Sigmoid colon (tissue), 7 donors: ENCODE measurements around the gene COL8A1. TPM values are rescaled to one million over a fixed set of nuclear protein-coding genes. Genes with fewer than 3 reads are reported as not detected.

ENCODE experiments used
- DNase-seq: peaks from one replicate; pipeline ENCODE4 v3.0.0-alpha.2; 2019
- H3K27ac ChIP-seq, 4 donors: fragments of 200-600 bp; sonication (generic); one replicate each; pipeline ENCODE4 v1.5.1; 2016 to 2019; ENCODE audit warnings: mild to moderate bottlenecking in 1 of 4
- H3K27me3 ChIP-seq, 3 donors: fragments of 200-600 bp; sonication (generic); one replicate each; pipeline ENCODE4 v1.5.1; 2019; ENCODE audit warnings: mild to moderate bottlenecking in 1 of 3
- H3K36me3 ChIP-seq, 4 donors: fragments of 200-600 bp; sonication (generic); one replicate each; pipeline ENCODE4 v1.5.1; 2016 to 2019
- H3K4me1 ChIP-seq, 4 donors: fragments of 200-600 bp; sonication (generic); one replicate each; pipeline ENCODE4 v1.5.1; 2017 to 2019
- H3K4me3 ChIP-seq, 4 donors: fragments of 200-600 bp; sonication (generic); one replicate each; pipeline ENCODE4 v1.5.1; 2017 to 2019; ENCODE audit warnings: mild to moderate bottlenecking in 2 of 4, moderate library complexity in 1 of 4
- H3K9me3 ChIP-seq, 4 donors: fragments of 200-600 bp in 3 of 4; sonication (generic) in 3 of 4; one replicate each; pipeline versions ENCODE4 v1.5.1 to v1.6.1; 2013 to 2019
- CTCF ChIP-seq, 4 experiments: fragments of 450-650 bp in 3 of 4; fragments of 200-600 bp in 1 of 4; IDR thresholded peaks; one replicate each; pipeline ENCODE4 v1.5.1; 2016 to 2019; ENCODE audit warnings: antibody characterized with exemption in 4 of 4, mild to moderate bottlenecking in 3 of 4, moderate library complexity in 2 of 4
- EP300 ChIP-seq, 4 donors: sonication (generic); formaldehyde crosslinking; IDR thresholded peaks; one replicate each; pipeline ENCODE4 v1.6.1; 2017; ENCODE audit warnings: antibody characterized with exemption in 4 of 4
- POLR2A ChIP-seq, 2 donors: fragments of 450-650 bp; IDR thresholded peaks; one replicate each; pipeline ENCODE4 v1.6.1; 2016; ENCODE audit warnings: antibody characterized with exemption in 2 of 2, mild to moderate bottlenecking in 2 of 2, moderate library complexity in 2 of 2
- POLR2AphosphoS5 ChIP-seq, 4 donors: sonication (generic); formaldehyde crosslinking; IDR thresholded peaks; one replicate each; pipeline ENCODE4 v1.6.1; 2017; ENCODE audit warnings: antibody characterized with exemption in 4 of 4
- WGBS, 2 donors: extraction: QIAGEN DNeasy Blood & Tissue Kit; methylation state at CpG; one replicate each; pipeline ENCODE4 v1.1.7; 2013; 5-methylcytosine and 5-hydroxymethylcytosine counted together
- intact Hi-C: fragments of 100-400 bp; cut with DNase I; formaldehyde crosslinking; loops from one replicate; pipeline ENCODE4 v1.15.1; 2023
- polyA plus RNA-seq, 3 donors: library from polyadenylated mRNA; stranded (reverse); fragments of 200-250 nt; gene quantifications; one replicate each; pipeline ENCODE4 v1.2.3, GENCODE V29; 2013
- total RNA-seq, 4 donors: library from RNA; depleted of rRNA; stranded (reverse); fragments of >200 nt; gene quantifications; one replicate each; pipeline ENCODE4 v1.1.0, GENCODE V29; 2016
- donor health status: healthy with polysubstance abuse.
- donor health status: Bipolar disorder and iron deficiency.
- donor health status: healthy.

COL8A1 gene
- total and polyA plus RNA-seq, 7 donors, result 0.23 to 39.6 (median 15.3) TPM

GRCh38 chr3:99690761-99691369, 52.5 kb downstream of the COL8A1 start:
- Histone ChIP-seq H3K36me3 (no peaks in the 10 kb centered on the region), H3K27ac (no peak overlapping the region), H3K4me3 (no peak overlapping the region), H3K27me3 (no peaks in the 10 kb centered on the region), H3K4me1 (peaks cover 0 to 7% (median 0%) of the 10 kb centered on the region in 4 donors), H3K9me3 (no peaks in the 10 kb centered on the region)
- TF ChIP-seq POLR2A (IDR thresholded peaks at IDR 0.05), result no peak
- no peak for TF ChIP-seq EP300 (IDR thresholded peaks at IDR 0.05)
- no peak for TF ChIP-seq POLR2AphosphoS5 (IDR thresholded peaks at IDR 0.05)
- TF ChIP-seq CTCF (IDR thresholded peaks at IDR 0.05), result no peak
- 65 to 72% methylated on average over 4 of the region's 4 CpGs for WGBS, 2 donors
- DNase-seq, result no peak
- intact Hi-C loops, result no loop called here

GRCh38 chr3:99693636-99694035, 55.2 kb downstream of the COL8A1 start:
- TF ChIP-seq CTCF (IDR thresholded peaks at IDR 0.05) (no peak), POLR2A (IDR thresholded peaks at IDR 0.05) (no peak), POLR2AphosphoS5 (IDR thresholded peaks at IDR 0.05) (no peak), EP300 (IDR thresholded peaks at IDR 0.05) (no peak)
- DNase-seq, result no peak
- Histone ChIP-seq H3K27ac (no peak overlapping the region), H3K9me3 (no peaks in the 10 kb centered on the region), H3K4me3 (no peak overlapping the region), H3K27me3 (no peaks in the 10 kb centered on the region), H3K4me1 (no peaks in the 10 kb centered on the region), H3K36me3 (no peaks in the 10 kb centered on the region)
- intact Hi-C loops, result no loop called here
- 48 to 71% methylated on average over 2 of the region's 2 CpGs for WGBS, 2 donors

- TF ChIP-seq CTCF (IDR thresholded peaks at IDR 0.05) (no peak), POLR2AphosphoS5 (IDR thresholded peaks at IDR 0.05) (no peak), EP300 (IDR thresholded peaks at IDR 0.05) (no peak), POLR2A (IDR thresholded peaks at IDR 0.05) (no peak)
- DNase-seq, result no peak
- H3K9me3 ChIP-seq, result no peaks in the 10 kb centered on the region
Observed at GRCh38 chr3:99696497-99696896, 58.1 kb downstream of the COL8A1 start.

GRCh38 chr3:99697250-99697649, 58.9 kb downstream of the COL8A1 start:
- 93 to 95% methylated on average over 5 of the region's 5 CpGs for WGBS, 2 donors
- H3K27me3 ChIP-seq, result no peaks in the 10 kb centered on the region
- no peak overlapping the region for H3K27ac ChIP-seq
- TF ChIP-seq EP300 (IDR thresholded peaks at IDR 0.05), result no peak
- TF ChIP-seq POLR2AphosphoS5 (IDR thresholded peaks at IDR 0.05), result no peak
- no peak for TF ChIP-seq POLR2A (IDR thresholded peaks at IDR 0.05)
- TF ChIP-seq CTCF (IDR thresholded peaks at IDR 0.05), result no peak
- no peak for DNase-seq
- intact Hi-C loops, result no loop called here
- no peaks in the 10 kb centered on the region for H3K9me3 ChIP-seq
- H3K4me3 ChIP-seq, result no peak overlapping the region
- H3K36me3 ChIP-seq, result no peaks in the 10 kb centered on the region
- H3K4me1 ChIP-seq, result no peaks in the 10 kb centered on the region

More at GRCh38 chr3:99696497-99696896, 58.1 kb downstream of the COL8A1 start:
- H3K4me1 ChIP-seq, result no peaks in the 10 kb centered on the region
- intact Hi-C loops, result no loop called here
- no peak overlapping the region for H3K27ac ChIP-seq
- no peak overlapping the region for H3K4me3 ChIP-seq
- no peaks in the 10 kb centered on the region for H3K36me3 ChIP-seq
- H3K27me3 ChIP-seq, result no peaks in the 10 kb centered on the region
- 92 to 94% methylated on average over 5 of the region's 5 CpGs for WGBS, 2 donors

GRCh38 chr3:99698932-99699331, 60.5 kb downstream of the COL8A1 start:
- Histone ChIP-seq H3K27me3 (no peaks in the 10 kb centered on the region), H3K4me1 (peaks cover 0 to 12% (median 4%) of the 10 kb centered on the region in 4 donors), H3K9me3 (no peaks in the 10 kb centered on the region), H3K4me3 (no peak overlapping the region), H3K27ac (no peak overlapping the region), H3K36me3 (no peaks in the 10 kb centered on the region)
- TF ChIP-seq POLR2A (IDR thresholded peaks at IDR 0.05) (no peak), POLR2AphosphoS5 (IDR thresholded peaks at IDR 0.05) (no peak), EP300 (IDR thresholded peaks at IDR 0.05) (no peak), CTCF (IDR thresholded peaks at IDR 0.05) (no peak)
- 59 to 60% methylated on average over 2 of the region's 2 CpGs for WGBS, 2 donors
- intact Hi-C loops, result no loop called here
- DNase-seq, result no peak
